Transverse colon (tissue), 4 donors: Measurements from ENCODE around the gene FIS1. TPM values are rescaled to one million over a fixed set of nuclear protein-coding genes. Genes with fewer than 3 reads are reported as not detected.

ENCODE experiments used
- DNase-seq: peaks from one replicate; pipeline ENCODE4 v3.0.0-alpha.2; 2019
- H3K27ac ChIP-seq, 4 donors: fragments of 200-600 bp; sonication (generic); 2 replicates each; pipeline ENCODE4 v1.5.1; 2016 to 2018; ENCODE audit warnings: inconsistent platforms in 4 of 4
- H3K27me3 ChIP-seq: fragments of 200-600 bp; sonication (generic); 2 replicates; pipeline ENCODE4 v1.5.1; 2017; ENCODE audit warnings: inconsistent platforms
- H3K36me3 ChIP-seq, 4 donors: fragments of 200-600 bp; sonication (generic); 2 replicates each; pipeline ENCODE4 v1.5.1; 2017 to 2019; ENCODE audit warnings: inconsistent platforms in 4 of 4
- H3K4me1 ChIP-seq, 4 donors: fragments of 200-600 bp; sonication (generic); 2 replicates each; pipeline ENCODE4 v1.5.1; 2017 to 2020; ENCODE audit warnings: inconsistent platforms in 4 of 4
- H3K4me3 ChIP-seq, 4 donors: fragments of 200-600 bp; sonication (generic); 1 replicate in 1 of 4; 2 replicates in 3 of 4; pipeline versions ENCODE4 v1.5.1 to v1.6.1; 2017 to 2019; ENCODE audit warnings: inconsistent platforms in 4 of 4
- H3K9me3 ChIP-seq, 2 donors: fragments of 200-600 bp; sonication (generic); 2 replicates each; pipeline ENCODE4 v1.5.1; 2017 to 2019; ENCODE audit warnings: inconsistent platforms in 2 of 2
- CTCF ChIP-seq, 5 experiments: fragments of 200-600 bp in 3 of 5; fragments of 450-650 bp in 2 of 5; sonication (generic) in 3 of 5; IDR thresholded peaks; 1 replicate in 2 of 5; 2 replicates in 3 of 5; pipeline ENCODE4 v1.5.1; 2016 to 2017; ENCODE audit warnings: antibody characterized with exemption in 5 of 5, inconsistent platforms in 3 of 5, mild to moderate bottlenecking in 2 of 5, moderate library complexity in 1 of 5
- EP300 ChIP-seq: sonication (generic); formaldehyde crosslinking; IDR thresholded peaks from one replicate; pipeline ENCODE4 v1.6.1; 2017; ENCODE audit warnings: antibody characterized with exemption, low read depth
- POLR2A ChIP-seq: fragments of 450-650 bp; IDR thresholded peaks from one replicate; pipeline ENCODE4 v1.6.1; 2016; ENCODE audit warnings: antibody characterized with exemption, mild to moderate bottlenecking, moderate library complexity
- POLR2AphosphoS5 ChIP-seq, 3 donors: sonication (generic); formaldehyde crosslinking; IDR thresholded peaks; one replicate each; pipeline ENCODE4 v1.6.1; 2016; ENCODE audit warnings: antibody characterized with exemption in 3 of 3
- WGBS, 2 donors: methylation state at CpG; one replicate each; pipeline ENCODE4 v1.1.5; 2018; ENCODE audit warnings: low coverage in 1 of 2; 5-methylcytosine and 5-hydroxymethylcytosine counted together
- in situ Hi-C, 4 donors: fragments of 200-750 bp; cut with MboI; loops; one replicate each; pipeline versions ENCODE4 v1.15.0 to v1.15.1; 2017; ENCODE audit warnings: low sequenced_read_pairs in 3 of 4, low pct_ligation_motif_present in 1 of 4, low pct_unique_long_range_greater_than_20kb in 1 of 4
- intact Hi-C: fragments of 100-400 bp; cut with DNase I; formaldehyde crosslinking; loops from one replicate; pipeline ENCODE4 v1.15.1; 2023; ENCODE audit warnings: low total_unique reads
- total RNA-seq, 4 donors: library from RNA; depleted of rRNA; stranded (reverse); fragments of >200 nt; gene quantifications; one replicate each; pipeline ENCODE4 v1.1.0, GENCODE V29; 2016

FIS1 gene
- total RNA-seq, 4 donors from 2014 or later, result 159 to 261 (median 187) TPM

GRCh38 chr7:101233907-101234547 is 10.9 kb downstream of the FIS1 start:
- Histone ChIP-seq H3K27ac (peak overlapping the region in 2 of 4 donors; percentile 83 to 85), H3K4me3 (no peak overlapping the region), H3K27me3 (no peaks in the 10 kb centered on the region), H3K36me3 (no peaks in the 10 kb centered on the region), H3K4me1 (peaks cover 4 to 54% (median 37%) of the 10 kb centered on the region in 4 donors), H3K9me3 (no peaks in the 10 kb centered on the region)
- no peak for DNase-seq
- in situ Hi-C loops, result no loop called here
- TF ChIP-seq CTCF (IDR thresholded peaks at IDR 0.05) (no peak), EP300 (no peak)
- intact Hi-C loops, result no loop called here
- 94% methylated on average over 21 of the region's 21 CpGs; no CpG with 5 or more reads in 1 of the 2 donors for WGBS, 2 donors

GRCh38 chr7:101232141-101232850 is 12.6 kb downstream of the FIS1 start:
- Histone ChIP-seq H3K9me3 (no peaks in the 10 kb centered on the region), H3K36me3 (peaks cover 0 to 5% (median 0%) of the 10 kb centered on the region in 4 donors), H3K27ac (peak overlapping the region; percentile 71 to 90 (median 80)), H3K27me3 (no peaks in the 10 kb centered on the region), H3K4me1 (peaks cover under 1 to 43% (median 26%) of the 10 kb centered on the region in 4 donors), H3K4me3 (peak overlapping the region; percentile 3 to 37 (median 22))
- peak; percentile 88 for DNase-seq
- in situ Hi-C loops (no loop called here), intact Hi-C loops (no loop called here)
- TF ChIP-seq CTCF (IDR thresholded peaks at IDR 0.05), result no peak
- TF ChIP-seq POLR2AphosphoS5 (IDR thresholded peaks at IDR 0.05), result peak in 2 of 3 donors; percentile 47 to 58
- TF ChIP-seq POLR2A, result peak; percentile 51
- WGBS, 2 donors, result 35% methylated on average over 43 of the region's 52 CpGs; no CpG with 5 or more reads in 1 of the 2 donors

- peaks cover 0 to 36% (median 21%) of the 10 kb centered on the region in 4 donors for H3K4me1 ChIP-seq
- intact Hi-C loops, result no loop called here
- TF ChIP-seq POLR2AphosphoS5 (IDR thresholded peaks at IDR 0.05) (no peak), EP300 (no peak), POLR2A (no peak)
- peak overlapping the region in 2 of 4 donors; percentile 30 to 37 for H3K4me3 ChIP-seq
- 53 to 77% methylated on average over 3 to 7 of the region's 7 CpGs for WGBS, 2 donors
- H3K36me3 ChIP-seq, result peaks cover 0 to 7% (median 0%) of the 10 kb centered on the region in 4 donors
- no peaks in the 10 kb centered on the region for H3K9me3 ChIP-seq
- no peaks in the 10 kb centered on the region for H3K27me3 ChIP-seq
- H3K27ac ChIP-seq, result peak overlapping the region; percentile 71 to 90 (median 80)
- DNase-seq, result no peak
- in situ Hi-C loops, result no loop called here
Observed at GRCh38 chr7:101231644-101232043, 13.2 kb downstream of the FIS1 start.

DNA sequence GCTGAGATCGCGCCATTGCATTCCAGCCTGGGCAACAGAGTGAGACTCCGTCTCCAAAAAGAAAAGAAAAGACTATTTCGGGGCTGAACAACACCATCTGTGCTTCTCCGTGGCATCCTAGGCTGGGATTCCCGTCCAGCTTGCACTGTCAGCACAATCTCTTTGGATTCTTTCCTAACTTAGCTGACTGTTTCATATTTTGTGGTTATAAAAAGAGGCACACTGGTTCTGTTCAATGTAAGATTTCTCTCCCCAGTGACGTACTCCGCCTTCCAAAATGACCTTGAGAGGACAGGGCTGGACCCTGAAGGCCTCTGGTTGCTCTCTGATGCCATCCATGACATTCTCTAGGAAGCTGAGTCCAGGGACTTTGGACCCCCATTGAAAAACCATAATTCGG is 18.2 kb downstream of the FIS1 start:
- intact Hi-C loops (no loop called here), in situ Hi-C loops (no loop called here)
- no peaks in the 10 kb centered on the region for H3K27me3 ChIP-seq
- no peak for DNase-seq
- WGBS, 2 donors, result 84 to 100% methylated on average over 4 to 9 of the region's 9 CpGs
- H3K9me3 ChIP-seq, result no peaks in the 10 kb centered on the region
- peaks cover 0 to 6% (median 5%) of the 10 kb centered on the region in 4 donors for H3K4me1 ChIP-seq
- H3K4me3 ChIP-seq, result no peak overlapping the region
- TF ChIP-seq EP300, result no peak
- TF ChIP-seq POLR2AphosphoS5 (IDR thresholded peaks at IDR 0.05), result no peak
- no peak for TF ChIP-seq CTCF (IDR thresholded peaks at IDR 0.05)
- peaks cover 0 to 31% (median 10%) of the 10 kb centered on the region in 4 donors for H3K36me3 ChIP-seq
- H3K27ac ChIP-seq, result no peak overlapping the region
